Activated naive CD4-positive, alpha-beta T cell treated with anti-CD3 and anti-CD28 coated beads, Interleukin-2, amount 50 U/mL, for 72 hours (primary cell): Measurements from ENCODE around the gene CPA4. TPM values are rescaled to one million over a fixed set of nuclear protein-coding genes. Genes with fewer than 3 reads are reported as not detected.

Experiments
- total RNA-seq, 2 donors: library from RNA; stranded (reverse); gene quantifications; one replicate each; pipeline ENCODE4 v1.2.3, GENCODE V29; 2022

Gene CPA4
- total RNA-seq, 2 donors from 2014 or later: not detected

Other genes with a start within 250 kb of the CPA4 start
- 10 to 100 TPM; 29.3 to 33.2 TPM for gene ZC3HC1, start 241.8 kb upstream of the CPA4 start, total RNA-seq
- 10 to 100 TPM; 11.5 to 14.9 TPM for gene KLHDC10, start 222.6 kb upstream of the CPA4 start, total RNA-seq
- 10 to 100 TPM; 36.8 to 45.9 TPM for gene TMEM209, start 87.8 kb upstream of the CPA4 start, total RNA-seq
- gene SSMEM1, start 85.3 kb upstream of the CPA4 start, total RNA-seq: not detected
- gene CPA2, start 26.3 kb upstream of the CPA4 start, total RNA-seq: under 1 TPM in 1 of 2 donors, not detected in 1; 0.23 TPM
- 1 to 10 TPM; 1.7 to 9.9 TPM for gene CPA5, start 51.7 kb downstream of the CPA4 start, total RNA-seq
- not detected for gene CPA1, start 87.3 kb downstream of the CPA4 start, total RNA-seq
- gene CEP41, start 147.9 kb downstream of the CPA4 start, total RNA-seq: 10 to 100 TPM; 12.6 to 15.1 TPM
- 1 to 10 TPM; 1.9 to 2.5 TPM for gene MEST, start 198.9 kb downstream of the CPA4 start, total RNA-seq